Endodermal cell (in vitro differentiated cells): ENCODE data around the gene TAF11L7. TPM values are rescaled to one million over a fixed set of nuclear protein-coding genes. Genes with fewer than 3 reads are reported as not detected.
"Not testable (repeated sequence)": the region's sequence is repeated elsewhere in the genome, so short reads cannot be mapped to it uniquely, and the experiment has no call there.

Experiments used
- DNase-seq: peaks from one replicate; pipeline ENCODE4 v3.0.0-alpha.2; 2017
- H3K27ac ChIP-seq: 2 replicates; pipeline ENCODE4 v1.5.1; 2013; ENCODE audit warnings: mild to moderate bottlenecking, low read depth, low read length, moderate library complexity
- H3K27me3 ChIP-seq: 2 replicates; pipeline ENCODE4 v1.6.1; 2013; ENCODE audit warnings: mild to moderate bottlenecking, low read length, moderate library complexity; ENCODE audit not compliant: insufficient read depth, control insufficient read depth, poor library complexity, severe bottlenecking
- H3K36me3 ChIP-seq: 2 replicates; pipeline ENCODE4 v1.7.0; 2013; ENCODE audit warnings: mild to moderate bottlenecking, low read length, moderate library complexity; ENCODE audit not compliant: control insufficient read depth, insufficient read depth
- H3K4me1 ChIP-seq: one replicate; pipeline ENCODE4 v1.7.0; 2013; ENCODE audit warnings: low read length; ENCODE audit not compliant: control insufficient read depth, insufficient read depth
- H3K4me3 ChIP-seq: 2 replicates; pipeline ENCODE4 v1.5.1; 2013; ENCODE audit warnings: mild to moderate bottlenecking, low read length, moderate library complexity
- H3K9ac ChIP-seq: 2 replicates; pipeline ENCODE4 v1.6.1; 2013; ENCODE audit warnings: mild to moderate bottlenecking, low read length, moderate library complexity; ENCODE audit not compliant: poor library complexity, severe bottlenecking; ENCODE audit errors: extremely low read depth
- H3K9me3 ChIP-seq: 2 replicates; pipeline ENCODE4 v1.6.1; 2013; ENCODE audit warnings: mild to moderate bottlenecking, low read length, moderate library complexity; ENCODE audit not compliant: control insufficient read depth
- H3K27ac Mint-ChIP-seq: 2 replicates; pipeline ENCODE4 v1.8.0; 2020; ENCODE audit warnings: mixed read lengths
- H3K27me3 Mint-ChIP-seq: 2 replicates; pipeline ENCODE4 v1.8.0; 2021; ENCODE audit warnings: mild to moderate bottlenecking, mixed read lengths; ENCODE audit not compliant: insufficient read depth
- H3K36me3 Mint-ChIP-seq: 2 replicates; pipeline ENCODE4 v1.8.0; 2020; ENCODE audit warnings: low read depth, mixed read lengths
- H3K4me1 Mint-ChIP-seq: 2 replicates; pipeline ENCODE4 v1.8.0; 2020; ENCODE audit warnings: mixed read lengths
- H3K4me3 Mint-ChIP-seq: 2 replicates; pipeline ENCODE4 v1.8.0; 2020; ENCODE audit warnings: mild to moderate bottlenecking, moderate library complexity, mixed read lengths
- H3K9me3 Mint-ChIP-seq: 2 replicates; pipeline ENCODE4 v1.8.0; 2020; ENCODE audit warnings: mild to moderate bottlenecking, mixed read lengths
- WGBS, 2 experiments: methylation state at CpG; one replicate each; pipeline versions ENCODE4 v1.1.5 to v1.1.7; 2013; ENCODE audit warnings: missing lambda C conversion rate in 2 of 2, mixed read lengths in 1 of 2; ENCODE audit not compliant: insufficient coverage in 1 of 2, insufficient read length in 1 of 2; 5-methylcytosine and 5-hydroxymethylcytosine counted together
- total RNA-seq, 2 donors: library from RNA; stranded (reverse); fragmentation: NEBNext Ultra II Directional in 1 of 2; extraction: Animal tissue kit (Norgen Biotek cat#: 25700) in 1 of 2; gene quantifications; 2 replicates in 1 of 2; 3 replicates in 1 of 2; pipeline ENCODE4 v1.2.1, GENCODE V29; 2021
- TF ChIP-seq, protein P1 (sequence below): fragments of 200-600 bp; sonication (generic); conservative IDR thresholded peaks from 2 replicates; pipeline ENCODE4 v1.5.0; 2021; ENCODE audit warnings: antibody characterized with exemption, mild to moderate bottlenecking

The TAF11L7 gene
- total RNA-seq, 2 donors from 2014 or later: not detected

DNA sequence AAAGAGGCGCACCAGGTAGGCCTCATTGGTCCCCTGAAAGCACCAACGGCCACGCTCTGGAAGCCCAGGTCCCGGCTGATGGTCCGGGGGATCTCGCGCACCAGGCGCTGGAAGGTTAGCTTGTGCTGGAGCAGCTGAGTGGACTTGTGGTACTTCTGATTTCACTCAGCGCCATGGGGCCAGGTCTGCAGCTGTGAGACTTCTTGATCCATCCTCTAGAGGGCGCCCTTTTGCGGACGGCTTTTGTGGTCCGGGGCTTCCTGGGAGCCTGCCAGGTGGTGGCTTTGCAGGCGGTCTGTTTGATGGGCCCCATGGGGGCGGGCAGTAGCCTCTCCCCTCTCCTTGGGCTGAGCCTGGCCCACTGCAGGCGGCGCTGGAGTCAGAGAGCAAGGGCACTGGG is 35.1 kb upstream of the TAF11L7 start:
- H3K9ac ChIP-seq: no peak overlapping the region
- no peaks in the 10 kb centered on the region for H3K4me1 ChIP-seq
- no peaks in the 10 kb centered on the region for H3K9me3 Mint-ChIP-seq
- no peaks in the 10 kb centered on the region for H3K36me3 ChIP-seq
- TF ChIP-seq, protein P1, sequence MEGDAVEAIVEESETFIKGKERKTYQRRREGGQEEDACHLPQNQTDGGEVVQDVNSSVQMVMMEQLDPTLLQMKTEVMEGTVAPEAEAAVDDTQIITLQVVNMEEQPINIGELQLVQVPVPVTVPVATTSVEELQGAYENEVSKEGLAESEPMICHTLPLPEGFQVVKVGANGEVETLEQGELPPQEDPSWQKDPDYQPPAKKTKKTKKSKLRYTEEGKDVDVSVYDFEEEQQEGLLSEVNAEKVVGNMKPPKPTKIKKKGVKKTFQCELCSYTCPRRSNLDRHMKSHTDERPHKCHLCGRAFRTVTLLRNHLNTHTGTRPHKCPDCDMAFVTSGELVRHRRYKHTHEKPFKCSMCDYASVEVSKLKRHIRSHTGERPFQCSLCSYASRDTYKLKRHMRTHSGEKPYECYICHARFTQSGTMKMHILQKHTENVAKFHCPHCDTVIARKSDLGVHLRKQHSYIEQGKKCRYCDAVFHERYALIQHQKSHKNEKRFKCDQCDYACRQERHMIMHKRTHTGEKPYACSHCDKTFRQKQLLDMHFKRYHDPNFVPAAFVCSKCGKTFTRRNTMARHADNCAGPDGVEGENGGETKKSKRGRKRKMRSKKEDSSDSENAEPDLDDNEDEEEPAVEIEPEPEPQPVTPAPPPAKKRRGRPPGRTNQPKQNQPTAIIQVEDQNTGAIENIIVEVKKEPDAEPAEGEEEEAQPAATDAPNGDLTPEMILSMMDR: peak; percentile 76
- H3K4me1 Mint-ChIP-seq: no peaks in the 10 kb centered on the region
- no peaks in the 10 kb centered on the region for H3K9me3 ChIP-seq
- H3K27ac ChIP-seq: no peak overlapping the region
- WGBS, 2 experiments: 87 to 88% methylated on average over 13 to 17 of the region's 17 CpGs
- H3K27me3 Mint-ChIP-seq: no peaks in the 10 kb centered on the region
- no peak overlapping the region for H3K27ac Mint-ChIP-seq
- peak; percentile 88 for DNase-seq
- H3K36me3 Mint-ChIP-seq: no peaks in the 10 kb centered on the region
- no peak overlapping the region for H3K4me3 Mint-ChIP-seq
- no peaks in the 10 kb centered on the region for H3K27me3 ChIP-seq
- no peak overlapping the region for H3K4me3 ChIP-seq

DNA sequence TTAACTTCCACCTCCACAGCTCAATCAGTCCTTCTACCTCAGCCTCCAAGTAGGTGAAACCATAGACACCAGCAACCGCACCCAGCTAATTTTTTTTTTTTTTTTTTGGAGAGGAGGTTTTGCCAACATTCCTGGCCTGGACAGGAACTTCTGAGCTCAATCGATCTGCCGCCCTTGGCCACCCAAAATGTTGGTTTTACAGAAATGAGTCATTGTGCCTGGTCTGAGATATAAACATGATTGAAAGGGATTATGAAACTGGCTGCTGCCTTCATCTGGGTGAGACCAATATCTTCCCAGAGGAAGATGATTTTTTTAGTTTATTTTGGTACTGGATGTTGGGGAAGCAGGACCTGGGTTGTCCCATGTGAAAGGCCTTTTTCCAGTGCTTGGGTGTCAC is 33.8 kb upstream of the TAF11L7 start:
- 97% methylated on average over 3 of the region's 3 CpGs; no CpG with 5 or more reads in 1 of the 2 experiments for WGBS, 2 experiments
- H3K4me3 Mint-ChIP-seq: no peak overlapping the region

DNA sequence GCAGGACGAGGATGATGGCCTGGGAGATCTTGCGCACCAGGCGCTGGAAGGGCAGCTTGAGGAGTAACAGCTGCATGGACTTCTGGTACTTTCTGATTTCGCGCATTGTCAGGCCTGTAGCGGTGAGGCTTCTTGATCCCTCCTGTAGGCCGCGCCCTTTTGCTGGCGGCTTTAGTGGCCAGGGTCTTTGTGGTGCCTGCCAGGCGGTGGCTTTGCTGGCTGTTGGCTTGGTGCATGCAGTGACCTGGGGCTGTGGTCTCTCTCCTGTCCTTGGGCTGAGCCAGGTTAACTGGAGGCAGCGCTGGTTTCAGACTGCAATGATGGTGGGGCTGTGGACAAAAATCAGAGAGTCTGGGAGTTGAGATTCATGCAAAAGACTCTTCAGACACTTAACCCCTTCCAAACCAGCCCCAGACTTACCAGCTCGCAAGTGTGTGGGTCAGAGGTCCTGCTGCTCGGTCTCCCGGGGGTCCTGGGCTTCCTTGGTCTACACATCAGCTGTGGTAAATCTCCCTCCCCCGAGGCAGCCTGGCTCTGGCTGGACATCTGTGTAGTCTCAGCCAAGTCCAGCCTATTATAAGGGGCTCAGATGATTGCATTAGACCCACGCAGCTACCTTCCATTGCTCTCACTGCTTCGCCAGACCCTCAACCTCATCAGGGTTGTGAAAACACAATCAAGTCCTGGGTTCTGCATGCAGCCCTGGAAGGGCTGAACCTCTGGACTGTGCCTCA is 29.5 kb upstream of the TAF11L7 start:
- H3K4me1 ChIP-seq: no peaks in the 10 kb centered on the region
- H3K27me3 ChIP-seq: no peaks in the 10 kb centered on the region
- DNase-seq: no peak
- H3K27ac ChIP-seq: no peak overlapping the region
- no peaks in the 10 kb centered on the region for H3K9me3 ChIP-seq
- Mint-ChIP-seq H3K27ac (no peak overlapping the region), H3K4me1 (no peaks in the 10 kb centered on the region), H3K27me3 (peaks cover 5% of the 10 kb centered on the region), H3K9me3 (no peaks in the 10 kb centered on the region), H3K36me3 (no peaks in the 10 kb centered on the region), H3K4me3 (no peak overlapping the region)
- no peaks in the 10 kb centered on the region for H3K36me3 ChIP-seq
- H3K9ac ChIP-seq: no peak overlapping the region
- TF ChIP-seq, protein P1: no peak
- H3K4me3 ChIP-seq: no peak overlapping the region
- 90 to 95% methylated on average over 7 to 17 of the region's 17 CpGs for WGBS, 2 experiments

More for the DNA sequence above, 33.8 kb upstream of the TAF11L7 start:
- Histone ChIP-seq H3K27ac (no peak overlapping the region), H3K36me3 (no peaks in the 10 kb centered on the region), H3K4me3 (no peak overlapping the region), H3K9me3 (no peaks in the 10 kb centered on the region), H3K9ac (no peak overlapping the region), H3K27me3 (no peaks in the 10 kb centered on the region), H3K4me1 (no peaks in the 10 kb centered on the region)
- TF ChIP-seq, protein P1: no peak
- Mint-ChIP-seq H3K27ac (no peak overlapping the region), H3K9me3 (no peaks in the 10 kb centered on the region), H3K27me3 (no peaks in the 10 kb centered on the region), H3K36me3 (no peaks in the 10 kb centered on the region), H3K4me1 (no peaks in the 10 kb centered on the region)
- DNase-seq: no peak

DNA sequence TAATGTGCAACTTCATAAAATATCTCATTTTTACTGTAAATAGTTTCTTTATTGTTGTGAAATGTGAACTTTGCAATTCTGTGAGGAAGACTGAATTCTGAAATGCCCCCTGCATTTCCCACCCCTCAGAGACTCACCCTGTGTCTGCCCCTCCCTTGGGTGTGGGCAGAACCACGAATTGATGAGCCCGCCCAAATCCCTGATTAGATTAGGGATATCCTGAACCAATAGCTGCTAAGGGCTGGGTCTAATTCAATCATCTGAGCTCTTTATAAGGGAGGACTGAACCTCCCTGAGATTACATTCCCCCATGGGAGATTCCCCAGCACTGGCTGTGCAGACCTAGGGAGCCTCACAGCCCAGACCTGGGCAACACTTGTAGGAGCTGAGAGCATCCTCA is 24.5 kb upstream of the TAF11L7 start, which contains the start of gene TAF11L12:
TSS of gene TAF11L12 (plus strand) at position 301 of the 400 bp plus-strand sequence.
- not testable (repeated sequence) for DNase-seq, H3K27me3 Mint-ChIP-seq, H3K4me3 Mint-ChIP-seq, H3K4me3 ChIP-seq, H3K9ac ChIP-seq, H3K27me3 ChIP-seq, H3K4me1 ChIP-seq, H3K4me1 Mint-ChIP-seq, H3K9me3 ChIP-seq, H3K36me3 ChIP-seq, H3K9me3 Mint-ChIP-seq, H3K27ac Mint-ChIP-seq, H3K36me3 Mint-ChIP-seq, H3K27ac ChIP-seq
- WGBS, 2 experiments: 82% methylated on average over 2 of the region's 2 CpGs; no CpG with 5 or more reads in 1 of the 2 experiments

DNA sequence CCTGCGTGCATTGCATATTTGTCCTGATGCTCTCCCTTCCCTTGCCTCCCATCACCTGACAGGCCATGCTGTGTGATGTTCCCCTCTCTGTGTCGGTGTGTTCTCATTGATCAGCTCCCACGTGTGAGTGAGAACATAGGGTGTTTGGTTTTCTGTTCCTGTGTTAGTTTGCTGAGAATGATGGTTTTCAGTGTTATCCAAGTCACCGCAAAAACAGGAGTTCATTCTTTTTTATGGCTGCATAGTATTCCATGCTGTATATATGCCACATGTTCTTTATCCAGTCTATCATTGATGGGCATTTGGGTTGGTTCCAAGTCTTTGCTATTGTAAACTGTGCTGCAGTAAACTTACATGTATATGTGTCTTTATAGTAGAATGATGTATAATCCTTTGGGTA is 21.9 kb upstream of the TAF11L7 start:
- not testable (repeated sequence) for DNase-seq, H3K9ac ChIP-seq, H3K4me3 ChIP-seq, H3K4me1 ChIP-seq, H3K4me1 Mint-ChIP-seq, H3K9me3 ChIP-seq, H3K9me3 Mint-ChIP-seq, H3K27ac Mint-ChIP-seq, H3K36me3 Mint-ChIP-seq, H3K27me3 Mint-ChIP-seq, H3K27me3 ChIP-seq, H3K36me3 ChIP-seq, H3K27ac ChIP-seq, H3K4me3 Mint-ChIP-seq
- WGBS, 2 experiments: 95% methylated on average over 4 of the region's 4 CpGs; no CpG with 5 or more reads in 1 of the 2 experiments
